Activated CD4-positive, alpha-beta T cell treated with anti-CD3 and anti-CD28 coated beads, Interleukin-2, amount 50 U/mL, for 48 hours (primary cell): Measurements from ENCODE around the gene WNT4.

ENCODE experiments used
- DNase-seq, 2 experiments: peaks; one replicate each; pipeline ENCODE4 v3.0.0-alpha.2; 2020

WNT4 gene

DNA sequence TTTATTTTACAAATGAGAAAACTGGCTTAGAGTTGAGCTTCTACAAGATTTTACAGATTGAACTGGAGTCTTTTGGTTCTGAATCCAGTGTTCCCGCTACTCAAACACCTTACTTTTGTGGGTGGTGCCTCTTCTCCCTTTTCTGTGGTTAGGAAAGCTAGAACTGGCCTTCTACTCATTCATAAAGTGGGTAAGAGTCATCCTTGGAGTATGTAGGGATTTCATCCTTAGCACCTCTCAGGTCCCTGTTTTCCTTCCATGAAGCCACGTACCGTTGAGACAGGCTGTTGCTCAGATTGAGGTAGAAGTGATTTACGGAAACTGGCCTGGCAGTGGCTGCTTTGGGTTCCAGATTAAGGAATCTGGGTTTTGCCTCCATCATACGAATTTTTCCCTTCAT lies 35.8 kb downstream of the WNT4 start:
- no peak for DNase-seq

DNA sequence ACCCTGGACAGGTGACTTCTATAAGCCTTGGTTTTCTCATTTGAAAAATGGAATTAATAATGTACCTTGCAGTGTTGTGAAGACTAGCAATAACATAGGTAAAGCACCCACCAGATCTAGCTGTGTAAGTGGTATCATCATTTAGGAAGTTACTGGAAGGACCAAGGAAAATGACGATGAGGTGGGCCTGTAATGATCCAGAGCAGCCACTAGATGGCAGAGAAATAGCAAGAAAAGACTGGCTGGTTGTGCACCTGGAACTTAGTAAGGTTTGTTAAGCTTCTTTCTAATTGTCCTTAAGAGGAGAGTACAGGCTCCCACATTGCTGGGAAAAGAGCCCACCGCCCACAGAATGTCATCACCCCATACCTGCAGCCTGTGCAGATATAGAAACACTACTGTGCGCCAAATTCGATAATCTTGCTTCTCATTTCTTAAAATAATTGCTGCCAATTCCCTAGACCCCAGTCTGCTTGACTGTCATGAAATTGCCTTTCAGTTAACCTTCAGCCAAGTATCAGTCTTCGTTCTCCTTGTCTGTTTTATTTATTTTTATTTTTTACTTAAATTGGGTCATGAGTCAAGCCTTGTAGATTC lies 37.2 kb downstream of the WNT4 start:
- DNase-seq = peak in 1 of 2 experiments; percentile 23

- DNase-seq = peak in 1 of 2 experiments; percentile 37
Observed at GRCh38 chr1:22104865-22105437, 37.9 kb downstream of the WNT4 start.

GRCh38 chr1:22104094-22104493 lies 38.8 kb downstream of the WNT4 start:
- no peak for DNase-seq

DNA sequence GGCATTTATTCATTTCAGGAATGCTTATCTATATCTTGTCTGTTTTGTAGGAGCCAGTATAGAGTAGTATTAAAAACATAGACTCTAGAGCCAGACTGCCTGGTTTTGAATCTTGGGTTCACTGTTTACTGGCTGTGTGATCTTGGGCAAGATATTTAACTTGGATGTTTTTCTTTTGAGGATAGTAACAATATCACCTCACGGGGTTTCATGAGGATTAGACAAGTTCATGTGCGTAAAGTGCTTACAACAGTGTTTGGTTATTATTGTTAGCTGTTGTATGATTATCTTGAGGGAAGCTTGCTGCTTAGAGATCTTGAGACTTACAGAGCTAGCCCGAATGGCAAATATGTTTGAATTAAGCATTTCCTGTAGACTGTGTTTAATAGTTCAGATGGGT lies 40.2 kb downstream of the WNT4 start:
- no peak for DNase-seq

DNA sequence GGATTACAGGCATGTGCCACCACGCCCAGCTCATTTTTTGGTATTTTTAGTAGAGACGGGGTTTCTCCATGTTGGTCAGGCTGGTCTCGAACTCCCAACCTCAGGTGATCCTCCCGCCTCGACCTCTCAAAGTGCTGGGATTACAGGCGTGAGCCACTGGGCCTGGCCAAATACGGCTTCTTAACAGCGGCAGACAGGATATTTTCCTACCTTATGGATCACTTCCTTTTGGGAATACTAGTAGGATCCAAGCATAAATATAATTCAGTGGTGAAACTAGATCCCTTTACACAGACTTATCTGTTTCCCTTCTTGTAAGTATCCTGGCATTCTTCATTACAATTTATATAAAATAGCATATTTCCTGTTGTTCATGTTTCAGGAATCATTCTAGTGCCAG lies 40.9 kb downstream of the WNT4 start:
- no peak for DNase-seq

DNA sequence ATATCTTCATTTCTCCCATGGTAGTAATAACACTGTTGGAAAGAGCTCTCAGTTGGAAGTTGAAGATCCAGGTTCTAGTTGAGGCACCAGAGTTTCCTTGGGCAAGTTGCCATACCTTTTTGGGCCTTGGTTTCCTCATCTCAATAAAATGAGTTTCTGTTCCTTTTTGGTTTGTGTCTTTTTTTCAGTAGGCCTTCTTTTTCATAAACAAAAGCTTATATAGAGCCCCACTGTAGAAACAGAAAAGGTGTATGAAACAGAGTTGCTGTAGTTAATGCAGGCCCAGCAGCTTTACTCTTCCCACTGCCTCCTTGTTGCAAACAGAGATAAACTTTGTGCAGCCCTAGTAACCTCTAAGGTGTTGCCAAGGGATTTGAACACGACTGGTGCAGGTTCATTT lies 41.7 kb downstream of the WNT4 start:
- DNase-seq = no peak

GRCh38 chr1:22100168-22100567 lies 42.7 kb downstream of the WNT4 start:
- DNase-seq = no peak

DNA sequence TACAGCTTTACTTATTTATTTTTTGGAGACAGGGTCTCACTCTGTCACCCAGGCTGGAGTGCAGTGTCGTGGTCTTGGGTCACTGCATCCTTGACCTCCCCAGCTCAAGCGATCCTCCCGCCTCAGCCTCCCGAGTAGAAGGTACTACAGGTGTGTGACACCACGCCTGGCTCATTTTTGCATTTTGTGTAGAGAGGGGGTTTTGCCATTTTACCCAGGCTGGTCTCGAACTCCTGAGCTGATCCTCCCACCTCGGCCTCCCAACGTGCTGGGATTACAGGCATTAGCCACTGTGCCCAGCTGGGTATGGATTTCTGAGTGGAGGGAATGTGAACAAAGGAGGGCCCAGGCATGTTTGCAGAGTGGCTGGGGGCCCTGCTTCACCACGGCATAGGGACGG lies 44.1 kb downstream of the WNT4 start:
- DNase-seq = no peak

DNA sequence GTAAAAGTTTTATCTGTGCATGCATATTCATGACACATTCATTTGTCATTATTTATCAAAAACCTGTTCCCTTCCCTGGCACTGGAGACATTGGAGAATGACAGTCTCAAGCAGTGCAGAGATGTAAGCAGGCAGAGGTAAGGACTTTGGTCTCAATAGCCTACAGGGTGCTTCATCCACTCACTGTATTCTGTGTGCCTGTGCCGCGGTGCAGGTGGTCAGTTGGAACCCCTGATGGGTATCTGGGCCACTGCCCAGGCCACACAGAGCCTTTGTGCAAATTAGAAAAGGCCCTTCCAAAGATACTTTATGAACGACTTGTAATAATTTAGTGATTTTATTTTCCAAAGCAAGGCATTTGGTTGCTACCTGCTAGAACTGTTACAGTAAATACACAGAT lies 46.4 kb downstream of the WNT4 start:
- DNase-seq = no peak

- DNase-seq = no peak
Observed at GRCh38 chr1:22096036-22096435, 46.9 kb downstream of the WNT4 start.

- no peak for DNase-seq
Observed at GRCh38 chr1:22093513-22093912, 49.4 kb downstream of the WNT4 start.

- DNase-seq = peak; percentile 40 to 48
Observed at GRCh38 chr1:22092026-22092768, 50.7 kb downstream of the WNT4 start.

GRCh38 chr1:22090867-22091266 lies 52.0 kb downstream of the WNT4 start:
- DNase-seq = no peak

- DNase-seq = no peak
Observed at GRCh38 chr1:22089787-22090186, 53.1 kb downstream of the WNT4 start.

DNA sequence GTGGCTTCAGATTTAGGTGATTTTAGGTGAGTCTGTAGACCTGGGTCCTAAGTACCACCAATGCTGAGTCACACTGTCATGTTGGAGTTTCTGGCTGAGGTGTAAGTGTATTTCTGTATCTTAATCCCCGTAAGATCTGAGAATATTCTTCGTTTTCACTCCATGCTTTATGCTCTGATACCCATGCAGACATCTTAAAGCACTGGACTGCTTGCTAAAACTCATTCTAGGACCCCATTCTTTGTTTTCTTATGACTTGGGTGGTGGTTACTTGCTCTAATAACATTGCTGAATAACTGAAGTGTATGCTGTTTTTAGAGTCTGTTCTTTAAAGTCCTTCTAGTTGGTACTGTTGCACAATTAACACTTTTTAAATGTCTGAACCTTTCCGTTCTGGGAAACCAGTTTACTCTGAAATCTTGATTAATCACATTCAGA lies 53.7 kb downstream of the WNT4 start:
- DNase-seq = no peak

- DNase-seq = no peak
Observed at GRCh38 chr1:22088331-22088730, 54.6 kb downstream of the WNT4 start.

- DNase-seq = no peak
Observed at GRCh38 chr1:22080191-22080590, 62.7 kb downstream of the WNT4 start.

DNA sequence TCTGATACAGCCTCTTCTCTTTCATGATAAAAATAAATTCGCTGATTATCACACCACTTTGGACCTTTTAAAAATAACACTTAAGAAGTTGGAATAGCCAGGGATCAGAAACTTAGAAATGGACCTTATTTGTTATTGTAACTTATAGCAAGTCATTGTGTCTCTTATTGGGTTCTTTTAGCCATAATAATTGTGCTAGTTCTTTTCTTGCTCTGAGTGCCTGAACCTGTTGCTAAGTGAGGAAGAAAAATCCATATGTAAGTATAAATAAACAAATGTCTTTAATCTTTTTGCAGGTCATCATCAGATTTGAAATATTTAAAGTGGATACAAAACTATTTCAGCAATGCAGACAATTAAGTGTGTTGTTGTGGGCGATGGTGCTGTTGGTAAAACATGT lies 64.8 kb downstream of the WNT4 start:
- no peak for DNase-seq

GRCh38 chr1:22077728-22078127 lies 65.2 kb downstream of the WNT4 start:
- no peak for DNase-seq

- no peak for DNase-seq
Observed at GRCh38 chr1:22076346-22076745, 66.6 kb downstream of the WNT4 start.

- DNase-seq = no peak
Observed at GRCh38 chr1:22075718-22076117, 67.2 kb downstream of the WNT4 start.

GRCh38 chr1:22074803-22075202 lies 68.1 kb downstream of the WNT4 start:
- no peak for DNase-seq

DNA sequence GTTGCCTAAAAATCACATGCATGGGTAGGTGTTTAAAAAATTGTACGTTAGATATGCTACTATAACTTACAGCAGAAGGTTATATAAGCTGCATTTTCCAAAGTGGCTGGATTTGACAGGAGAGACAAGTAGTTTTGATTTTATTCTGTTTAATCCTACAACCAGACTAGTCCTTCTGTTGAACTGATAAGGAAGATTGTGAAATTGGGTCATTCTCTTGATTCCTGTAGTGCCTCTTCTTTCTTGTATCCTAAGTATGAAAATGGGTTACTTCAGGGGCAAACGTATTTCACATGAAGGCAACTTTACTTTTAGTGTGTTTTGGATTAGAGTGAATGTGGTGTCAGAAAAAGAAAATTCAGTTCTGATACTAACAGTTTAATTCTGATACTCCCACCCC lies 71.4 kb downstream of the WNT4 start:
- DNase-seq = no peak
